CD4-positive, alpha-beta T cell treated with Interleukin-17A for 4 hours (primary cell): Measurements from ENCODE around the gene TPRG1L.
"Not testable (repeated sequence)": the region's sequence is repeated elsewhere in the genome, so short reads cannot be mapped to it uniquely, and the experiment has no call there.

Experiments used
- DNase-seq: peaks from one replicate; pipeline ENCODE4 v3.0.0-alpha.2; 2020; ENCODE audit warnings: mixed read lengths

TPRG1L gene

GRCh38 chr1:3624200-3625136 is at the start of gene TPRG1L:
TPRG1L (plus strand) TSS chr1:3625015; CDS start chr1:3625073, 58 bp downstream.
- DNase-seq, result peak; percentile 99

GRCh38 chr1:3575515-3575914 is 49.3 kb upstream of the TPRG1L start:
- DNase-seq, result not testable (repeated sequence)

- no peak for DNase-seq
These were observed 48.8 kb upstream of the TPRG1L start for GRCh38 chr1:3575993-3576392.

GRCh38 chr1:3577300-3577699 is 47.5 kb upstream of the TPRG1L start:
- no peak for DNase-seq

GRCh38 chr1:3577711-3578432 is 46.9 kb upstream of the TPRG1L start:
- no peak for DNase-seq

- no peak for DNase-seq
These were observed 46.4 kb upstream of the TPRG1L start for GRCh38 chr1:3578433-3578805.

GRCh38 chr1:3578906-3579305 is 45.9 kb upstream of the TPRG1L start:
- DNase-seq, result no peak

- no peak for DNase-seq
These were observed 45.2 kb upstream of the TPRG1L start for GRCh38 chr1:3579626-3580025.

GRCh38 chr1:3580231-3580630 is 44.6 kb upstream of the TPRG1L start:
- DNase-seq, result no peak

- no peak for DNase-seq
These were observed 43.3 kb upstream of the TPRG1L start for GRCh38 chr1:3581296-3582036.

- not testable (repeated sequence) for DNase-seq
These were observed 41.1 kb upstream of the TPRG1L start for GRCh38 chr1:3583751-3584150.

GRCh38 chr1:3584915-3585314 is 39.9 kb upstream of the TPRG1L start:
- no peak for DNase-seq

GRCh38 chr1:3585353-3585868 is 39.4 kb upstream of the TPRG1L start:
- DNase-seq, result not testable (repeated sequence)

- no peak for DNase-seq
These were observed 38.8 kb upstream of the TPRG1L start for GRCh38 chr1:3585940-3586568.

GRCh38 chr1:3586986-3587759 is 37.6 kb upstream of the TPRG1L start:
- no peak for DNase-seq

GRCh38 chr1:3588395-3588794 is 36.4 kb upstream of the TPRG1L start:
- DNase-seq, result no peak

GRCh38 chr1:3590139-3590763 is 34.6 kb upstream of the TPRG1L start:
- no peak for DNase-seq

- no peak for DNase-seq
These were observed 33.6 kb upstream of the TPRG1L start for GRCh38 chr1:3590951-3591865.

GRCh38 chr1:3593334-3593733 is 31.5 kb upstream of the TPRG1L start:
- no peak for DNase-seq

- no peak for DNase-seq
These were observed 31.1 kb upstream of the TPRG1L start for GRCh38 chr1:3593745-3594144.
